GM12872 (cell line): Measurements from ENCODE around the gene SRGAP3.

Source experiments
- TF ChIP-seq, protein P1 (sequence below): IDR thresholded peaks from 3 replicates; pipeline ENCODE4 v1.5.1; 2011; ENCODE audit warnings: low read depth, mild to moderate bottlenecking, low read length, moderate library complexity; ENCODE audit not compliant: insufficient read depth

The SRGAP3 gene

GRCh38 chr3:8964436-8965370 is 284.7 kb downstream of the SRGAP3 start:
- TF ChIP-seq, protein P1, sequence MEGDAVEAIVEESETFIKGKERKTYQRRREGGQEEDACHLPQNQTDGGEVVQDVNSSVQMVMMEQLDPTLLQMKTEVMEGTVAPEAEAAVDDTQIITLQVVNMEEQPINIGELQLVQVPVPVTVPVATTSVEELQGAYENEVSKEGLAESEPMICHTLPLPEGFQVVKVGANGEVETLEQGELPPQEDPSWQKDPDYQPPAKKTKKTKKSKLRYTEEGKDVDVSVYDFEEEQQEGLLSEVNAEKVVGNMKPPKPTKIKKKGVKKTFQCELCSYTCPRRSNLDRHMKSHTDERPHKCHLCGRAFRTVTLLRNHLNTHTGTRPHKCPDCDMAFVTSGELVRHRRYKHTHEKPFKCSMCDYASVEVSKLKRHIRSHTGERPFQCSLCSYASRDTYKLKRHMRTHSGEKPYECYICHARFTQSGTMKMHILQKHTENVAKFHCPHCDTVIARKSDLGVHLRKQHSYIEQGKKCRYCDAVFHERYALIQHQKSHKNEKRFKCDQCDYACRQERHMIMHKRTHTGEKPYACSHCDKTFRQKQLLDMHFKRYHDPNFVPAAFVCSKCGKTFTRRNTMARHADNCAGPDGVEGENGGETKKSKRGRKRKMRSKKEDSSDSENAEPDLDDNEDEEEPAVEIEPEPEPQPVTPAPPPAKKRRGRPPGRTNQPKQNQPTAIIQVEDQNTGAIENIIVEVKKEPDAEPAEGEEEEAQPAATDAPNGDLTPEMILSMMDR: no peak

GRCh38 chr3:8963137-8963853 is 286.2 kb downstream of the SRGAP3 start, which contains the start of gene RAD18:
Gene RAD18 (minus strand): TSS chr3:8963472. CDS start chr3:8963385, 87 bp downstream.
- TF ChIP-seq, protein P1: no peak

- TF ChIP-seq, protein P1: no peak
Observed at GRCh38 chr3:8962226-8962861, 287.1 kb downstream of the SRGAP3 start.

DNA sequence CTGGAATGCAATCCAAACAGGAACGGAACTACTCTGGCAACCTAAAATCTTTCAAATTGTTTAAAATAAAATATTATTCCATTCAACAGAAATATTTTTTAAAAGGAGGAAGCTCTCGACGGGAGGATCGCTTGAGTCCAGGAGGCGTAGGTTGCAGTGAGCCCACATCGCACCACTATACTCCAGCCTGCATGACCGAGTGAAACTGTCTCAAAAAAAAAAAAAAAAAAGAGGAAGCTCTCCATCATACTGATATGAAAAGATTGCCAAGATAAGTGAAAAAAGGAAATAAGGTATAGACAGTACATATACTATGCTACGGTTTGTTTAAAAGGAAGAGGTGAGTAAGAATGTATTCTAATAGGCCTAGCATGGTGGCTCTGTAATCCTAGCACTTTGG is 289.8 kb downstream of the SRGAP3 start:
- TF ChIP-seq, protein P1: no peak

GRCh38 chr3:8954938-8955763 is 294.3 kb downstream of the SRGAP3 start:
- TF ChIP-seq, protein P1: no peak; the same call in 2 of the 3 replicates

DNA sequence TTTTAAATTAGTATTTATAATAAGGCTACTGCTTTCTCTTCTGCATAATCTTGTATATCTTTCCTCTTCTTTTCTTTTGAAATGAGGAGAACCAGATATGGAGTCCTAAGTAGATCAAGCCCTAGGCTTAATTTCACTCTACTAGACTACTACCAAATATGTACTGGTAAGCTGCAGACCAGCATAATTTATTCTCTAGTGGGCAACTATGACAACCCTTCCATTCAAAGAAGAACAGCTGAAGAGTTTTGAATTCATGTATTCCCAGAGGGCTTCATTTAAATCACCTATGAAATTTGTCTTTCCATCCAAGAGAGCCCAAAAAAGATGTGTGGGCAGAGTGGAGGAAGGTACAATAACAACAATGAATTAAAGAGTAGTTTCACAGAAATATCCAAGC is 296.1 kb downstream of the SRGAP3 start:
- TF ChIP-seq, protein P1: no peak
